Measurements from ENCODE around the gene PDP2.

- TF ChIP-seq, protein P1, sequence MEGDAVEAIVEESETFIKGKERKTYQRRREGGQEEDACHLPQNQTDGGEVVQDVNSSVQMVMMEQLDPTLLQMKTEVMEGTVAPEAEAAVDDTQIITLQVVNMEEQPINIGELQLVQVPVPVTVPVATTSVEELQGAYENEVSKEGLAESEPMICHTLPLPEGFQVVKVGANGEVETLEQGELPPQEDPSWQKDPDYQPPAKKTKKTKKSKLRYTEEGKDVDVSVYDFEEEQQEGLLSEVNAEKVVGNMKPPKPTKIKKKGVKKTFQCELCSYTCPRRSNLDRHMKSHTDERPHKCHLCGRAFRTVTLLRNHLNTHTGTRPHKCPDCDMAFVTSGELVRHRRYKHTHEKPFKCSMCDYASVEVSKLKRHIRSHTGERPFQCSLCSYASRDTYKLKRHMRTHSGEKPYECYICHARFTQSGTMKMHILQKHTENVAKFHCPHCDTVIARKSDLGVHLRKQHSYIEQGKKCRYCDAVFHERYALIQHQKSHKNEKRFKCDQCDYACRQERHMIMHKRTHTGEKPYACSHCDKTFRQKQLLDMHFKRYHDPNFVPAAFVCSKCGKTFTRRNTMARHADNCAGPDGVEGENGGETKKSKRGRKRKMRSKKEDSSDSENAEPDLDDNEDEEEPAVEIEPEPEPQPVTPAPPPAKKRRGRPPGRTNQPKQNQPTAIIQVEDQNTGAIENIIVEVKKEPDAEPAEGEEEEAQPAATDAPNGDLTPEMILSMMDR (IDR thresholded peaks at IDR 0.05; ENCODE audit: low read depth, low read length, poor library complexity, severe bottlenecking): no peak
- TF ChIP-seq EZH2phosphoT487 (IDR thresholded peaks at IDR 0.05; ENCODE audit: borderline replicate concordance, low read length): no peak
Measured at GRCh38 chr16:66872559-66872942, 7.8 kb upstream of the PDP2 start.
